ENCODE measurements around the gene TP63.

Gene TP63

GRCh38 chr3:189590223-189590622 lies 41.0 kb upstream of the TP63 start:
- ATAC-seq = no peak
- TF ChIP-seq CSDC2 (CRISPR knock-in tag; IDR thresholded peaks at IDR 0.05) (no peak), RARB (CRISPR knock-in tag; IDR thresholded peaks at IDR 0.05) (no peak), ARNTL (CRISPR knock-in tag; IDR thresholded peaks at IDR 0.05; ENCODE audit: borderline replicate concordance, low read depth) (no peak), ZC3H10 (CRISPR knock-in tag; IDR thresholded peaks at IDR 0.05) (no peak), POU6F1 (CRISPR knock-in tag; IDR thresholded peaks at IDR 0.05; ENCODE audit: borderline replicate concordance, low read depth) (no peak), TCF4 (CRISPR knock-in tag; IDR thresholded peaks at IDR 0.05; ENCODE audit: borderline replicate concordance) (no peak), TOX (CRISPR knock-in tag; IDR thresholded peaks at IDR 0.05; ENCODE audit: borderline replicate concordance) (no peak), ISL1 (CRISPR knock-in tag; IDR thresholded peaks at IDR 0.05) (no peak), GLIS3 (CRISPR knock-in tag; IDR thresholded peaks at IDR 0.05) (no peak), ZNF8 (CRISPR knock-in tag; IDR thresholded peaks at IDR 0.05) (no peak), ESRRG (CRISPR knock-in tag; IDR thresholded peaks at IDR 0.05) (no peak), OSR1 (CRISPR knock-in tag; IDR thresholded peaks at IDR 0.05) (no peak), ZFP30 (CRISPR knock-in tag; IDR thresholded peaks at IDR 0.05) (no peak), ZNF70 (CRISPR knock-in tag; IDR thresholded peaks at IDR 0.05) (no peak), CSRNP3 (CRISPR knock-in tag; IDR thresholded peaks at IDR 0.05) (no peak), ZFP3 (CRISPR knock-in tag; IDR thresholded peaks at IDR 0.05) (no peak), ZNF565 (CRISPR knock-in tag; conservative IDR thresholded peaks at IDR 0.05; ENCODE audit: low read depth) (no peak)
- TF ChIP-seq, protein P1, sequence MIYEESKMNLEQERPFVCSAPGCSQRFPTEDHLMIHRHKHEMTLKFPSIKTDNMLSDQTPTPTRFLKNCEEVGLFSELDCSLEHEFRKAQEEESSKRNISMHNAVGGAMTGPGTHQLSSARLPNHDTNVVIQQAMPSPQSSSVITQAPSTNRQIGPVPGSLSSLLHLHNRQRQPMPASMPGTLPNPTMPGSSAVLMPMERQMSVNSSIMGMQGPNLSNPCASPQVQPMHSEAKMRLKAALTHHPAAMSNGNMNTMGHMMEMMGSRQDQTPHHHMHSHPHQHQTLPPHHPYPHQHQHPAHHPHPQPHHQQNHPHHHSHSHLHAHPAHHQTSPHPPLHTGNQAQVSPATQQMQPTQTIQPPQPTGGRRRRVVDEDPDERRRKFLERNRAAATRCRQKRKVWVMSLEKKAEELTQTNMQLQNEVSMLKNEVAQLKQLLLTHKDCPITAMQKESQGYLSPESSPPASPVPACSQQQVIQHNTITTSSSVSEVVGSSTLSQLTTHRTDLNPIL (CRISPR knock-in tag; IDR thresholded peaks at IDR 0.05; ENCODE audit: low read depth) = no peak
- TF ChIP-seq, protein P2, sequence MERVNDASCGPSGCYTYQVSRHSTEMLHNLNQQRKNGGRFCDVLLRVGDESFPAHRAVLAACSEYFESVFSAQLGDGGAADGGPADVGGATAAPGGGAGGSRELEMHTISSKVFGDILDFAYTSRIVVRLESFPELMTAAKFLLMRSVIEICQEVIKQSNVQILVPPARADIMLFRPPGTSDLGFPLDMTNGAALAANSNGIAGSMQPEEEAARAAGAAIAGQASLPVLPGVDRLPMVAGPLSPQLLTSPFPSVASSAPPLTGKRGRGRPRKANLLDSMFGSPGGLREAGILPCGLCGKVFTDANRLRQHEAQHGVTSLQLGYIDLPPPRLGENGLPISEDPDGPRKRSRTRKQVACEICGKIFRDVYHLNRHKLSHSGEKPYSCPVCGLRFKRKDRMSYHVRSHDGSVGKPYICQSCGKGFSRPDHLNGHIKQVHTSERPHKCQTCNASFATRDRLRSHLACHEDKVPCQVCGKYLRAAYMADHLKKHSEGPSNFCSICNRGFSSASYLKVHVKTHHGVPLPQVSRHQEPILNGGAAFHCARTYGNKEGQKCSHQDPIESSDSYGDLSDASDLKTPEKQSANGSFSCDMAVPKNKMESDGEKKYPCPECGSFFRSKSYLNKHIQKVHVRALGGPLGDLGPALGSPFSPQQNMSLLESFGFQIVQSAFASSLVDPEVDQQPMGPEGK (CRISPR knock-in tag; IDR thresholded peaks at IDR 0.05; ENCODE audit: borderline replicate concordance) = no peak
- TF ChIP-seq, protein P3, sequence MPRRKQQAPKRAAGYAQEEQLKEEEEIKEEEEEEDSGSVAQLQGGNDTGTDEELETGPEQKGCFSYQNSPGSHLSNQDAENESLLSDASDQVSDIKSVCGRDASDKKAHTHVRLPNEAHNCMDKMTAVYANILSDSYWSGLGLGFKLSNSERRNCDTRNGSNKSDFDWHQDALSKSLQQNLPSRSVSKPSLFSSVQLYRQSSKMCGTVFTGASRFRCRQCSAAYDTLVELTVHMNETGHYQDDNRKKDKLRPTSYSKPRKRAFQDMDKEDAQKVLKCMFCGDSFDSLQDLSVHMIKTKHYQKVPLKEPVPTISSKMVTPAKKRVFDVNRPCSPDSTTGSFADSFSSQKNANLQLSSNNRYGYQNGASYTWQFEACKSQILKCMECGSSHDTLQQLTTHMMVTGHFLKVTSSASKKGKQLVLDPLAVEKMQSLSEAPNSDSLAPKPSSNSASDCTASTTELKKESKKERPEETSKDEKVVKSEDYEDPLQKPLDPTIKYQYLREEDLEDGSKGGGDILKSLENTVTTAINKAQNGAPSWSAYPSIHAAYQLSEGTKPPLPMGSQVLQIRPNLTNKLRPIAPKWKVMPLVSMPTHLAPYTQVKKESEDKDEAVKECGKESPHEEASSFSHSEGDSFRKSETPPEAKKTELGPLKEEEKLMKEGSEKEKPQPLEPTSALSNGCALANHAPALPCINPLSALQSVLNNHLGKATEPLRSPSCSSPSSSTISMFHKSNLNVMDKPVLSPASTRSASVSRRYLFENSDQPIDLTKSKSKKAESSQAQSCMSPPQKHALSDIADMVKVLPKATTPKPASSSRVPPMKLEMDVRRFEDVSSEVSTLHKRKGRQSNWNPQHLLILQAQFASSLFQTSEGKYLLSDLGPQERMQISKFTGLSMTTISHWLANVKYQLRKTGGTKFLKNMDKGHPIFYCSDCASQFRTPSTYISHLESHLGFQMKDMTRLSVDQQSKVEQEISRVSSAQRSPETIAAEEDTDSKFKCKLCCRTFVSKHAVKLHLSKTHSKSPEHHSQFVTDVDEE (CRISPR knock-in tag; IDR thresholded peaks at IDR 0.05) = no peak

DNA sequence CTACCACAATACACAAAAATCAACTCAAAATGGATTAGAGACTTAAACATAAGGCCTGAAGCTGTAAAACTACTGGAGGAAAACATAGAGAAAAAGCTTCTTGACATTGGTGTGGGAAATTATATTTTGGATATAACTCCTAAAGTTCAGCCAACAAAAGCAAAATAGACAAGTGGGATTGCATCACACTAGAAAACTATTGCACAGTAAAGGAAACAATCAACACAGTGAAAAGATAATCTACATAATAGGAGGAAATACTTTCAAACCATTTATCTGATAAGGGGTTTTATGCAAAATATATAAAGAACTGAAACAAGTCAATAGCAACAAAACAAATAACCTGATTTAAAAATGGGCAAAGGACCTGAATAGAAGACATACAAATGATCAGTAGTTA lies 37.6 kb upstream of the TP63 start:
- no peak for ATAC-seq
- TF ChIP-seq ZNF70 (CRISPR knock-in tag; IDR thresholded peaks at IDR 0.05) (no peak), BACH2 (CRISPR knock-in tag; IDR thresholded peaks at IDR 0.05; ENCODE audit: borderline replicate concordance) (no peak), ISL1 (CRISPR knock-in tag; IDR thresholded peaks at IDR 0.05) (no peak), GLIS3 (CRISPR knock-in tag; IDR thresholded peaks at IDR 0.05) (no peak), CSRNP3 (CRISPR knock-in tag; IDR thresholded peaks at IDR 0.05) (no peak), TCF4 (CRISPR knock-in tag; IDR thresholded peaks at IDR 0.05; ENCODE audit: borderline replicate concordance) (no peak), SNAI2 (CRISPR knock-in tag; IDR thresholded peaks at IDR 0.05) (no peak), ESRRG (CRISPR knock-in tag; IDR thresholded peaks at IDR 0.05) (no peak), ZNF8 (CRISPR knock-in tag; IDR thresholded peaks at IDR 0.05) (no peak), CSDC2 (CRISPR knock-in tag; IDR thresholded peaks at IDR 0.05) (no peak), ARNTL (CRISPR knock-in tag; IDR thresholded peaks at IDR 0.05; ENCODE audit: borderline replicate concordance, low read depth) (no peak)
- TF ChIP-seq, protein P1 (CRISPR knock-in tag; IDR thresholded peaks at IDR 0.05; ENCODE audit: low read depth) = no peak
- TF ChIP-seq, protein P2 (CRISPR knock-in tag; IDR thresholded peaks at IDR 0.05; ENCODE audit: borderline replicate concordance) = no peak
- TF ChIP-seq, protein P3 (CRISPR knock-in tag; IDR thresholded peaks at IDR 0.05) = no peak

Data from SK-N-SH treated with all-trans-retinoic acid at 6 μM for 48 hours (cell line).